K562 (cell line): ENCODE results near the gene TRIM31. TPM values are rescaled to one million over a fixed set of nuclear protein-coding genes. Genes with fewer than 3 reads are reported as not detected.
A peak's percentile ranks its signal among the peaks of the same experiment; 100 is the strongest.

Experiments
- BCL6 ChIP-seq: fragments of 250-450 bp; sonication (Bioruptor Pico); IDR thresholded peaks from 2 replicates; pipeline ENCODE4 v1.4.0; 2020
- BDP1 ChIP-seq: IDR thresholded peaks from 3 replicates; pipeline ENCODE4 v1.6.1; 2011; ENCODE audit not compliant: insufficient read length, insufficient read depth
- CREBBP ChIP-seq: IDR thresholded peaks from one replicate; pipeline ENCODE4 v1.6.1; 2012; ENCODE audit warnings: low read depth, mild to moderate bottlenecking, control low read depth, inconsistent platforms, low read length
- FOXA3 ChIP-seq, 2 experiments: fragments of 450-650 bp in 1 of 2; sonication (generic) in 1 of 2; formaldehyde crosslinking; IDR thresholded peaks in 1 of 2; conservative IDR thresholded peaks in 1 of 2; 2 replicates each; pipeline versions ENCODE4 v1.4.0 to v1.8.0; 2020 to 2022; ENCODE audit warnings: mild to moderate bottlenecking in 2 of 2, missing genetic modification reagents in 1 of 2
- HDAC2 ChIP-seq: fragments of 450-650 bp; IDR thresholded peaks from 2 replicates; pipeline ENCODE4 v1.6.1; 2016; ENCODE audit warnings: mild to moderate bottlenecking
- MXI1 ChIP-seq: IDR thresholded peaks from 2 replicates; pipeline ENCODE4 v1.6.1; 2011; ENCODE audit warnings: low read depth, mild to moderate bottlenecking, improper control_type of control experiment, low read length
- SPI1 ChIP-seq: IDR thresholded peaks from 2 replicates; pipeline ENCODE4 v1.6.1; 2011; ENCODE audit warnings: low read depth, low read length, control low read depth, borderline replicate concordance
- ZNF77 ChIP-seq: fragments of 250-450 bp; sonication (Bioruptor Pico); IDR thresholded peaks from 2 replicates; pipeline ENCODE4 v1.5.0; 2020
- polyA plus RNA-seq, 8 experiments: library from polyadenylated mRNA; depleted of rRNA in 4 of 8; stranded (reverse) in 5 of 8; unstranded in 3 of 8; fragments of >200 nt; fragmentation: Nextera tagmentation in 2 of 8; fragmentation: Illumina TruSeq in 1 of 8; extraction: Ambion mirVana in 2 of 8; extraction: Trizol in 1 of 8; gene quantifications; 2 replicates each; pipeline versions ENCODE4 v1.2.1 to v1.2.3, GENCODE V29; 2011 to 2014; ENCODE audit warnings: inconsistent platforms in 1 of 8, missing spikeins in 1 of 8
- total RNA-seq, 7 experiments: library from RNA; depleted of rRNA in 6 of 7; stranded (reverse); fragments of >200 nt in 6 of 7; fragmentation: Illumina TruSeq in 2 of 7; extraction: Trizol in 2 of 7; gene quantifications; 2 replicates each; pipeline versions ENCODE4 v1.2.1 to v1.2.3, GENCODE V29; 2011 to 2021; ENCODE audit warnings: low replicate concordance in 1 of 7
- TF ChIP-seq, protein P1 (sequence below), 2 experiments: fragments of 450-650 bp in 1 of 2; sonication (generic) in 1 of 2; formaldehyde crosslinking in 1 of 2; IDR thresholded peaks; 2 replicates each; pipeline versions ENCODE4 v1.7.1 to v1.9.0; 2016 to 2022; ENCODE audit warnings: inconsistent platforms in 1 of 2, mild to moderate bottlenecking in 1 of 2, missing genetic modification reagents in 1 of 2
- TF ChIP-seq, protein P2 (sequence below): fragments of 250-450 bp; sonication (Bioruptor Pico); IDR thresholded peaks from 2 replicates; pipeline ENCODE4 v1.4.0; 2020; ENCODE audit warnings: borderline replicate concordance
- TF ChIP-seq, protein P3 (sequence below): fragments of 450-650 bp; formaldehyde crosslinking; IDR thresholded peaks from 2 replicates; pipeline ENCODE4 v1.4.0; 2020; ENCODE audit warnings: mild to moderate bottlenecking, moderate library complexity

TRIM31 gene
- total and polyA plus RNA-seq, 9 of the 15 experiments (the other 6 are each of a cell fraction or from before 2014, with no cell fraction given), result not detected

DNA sequence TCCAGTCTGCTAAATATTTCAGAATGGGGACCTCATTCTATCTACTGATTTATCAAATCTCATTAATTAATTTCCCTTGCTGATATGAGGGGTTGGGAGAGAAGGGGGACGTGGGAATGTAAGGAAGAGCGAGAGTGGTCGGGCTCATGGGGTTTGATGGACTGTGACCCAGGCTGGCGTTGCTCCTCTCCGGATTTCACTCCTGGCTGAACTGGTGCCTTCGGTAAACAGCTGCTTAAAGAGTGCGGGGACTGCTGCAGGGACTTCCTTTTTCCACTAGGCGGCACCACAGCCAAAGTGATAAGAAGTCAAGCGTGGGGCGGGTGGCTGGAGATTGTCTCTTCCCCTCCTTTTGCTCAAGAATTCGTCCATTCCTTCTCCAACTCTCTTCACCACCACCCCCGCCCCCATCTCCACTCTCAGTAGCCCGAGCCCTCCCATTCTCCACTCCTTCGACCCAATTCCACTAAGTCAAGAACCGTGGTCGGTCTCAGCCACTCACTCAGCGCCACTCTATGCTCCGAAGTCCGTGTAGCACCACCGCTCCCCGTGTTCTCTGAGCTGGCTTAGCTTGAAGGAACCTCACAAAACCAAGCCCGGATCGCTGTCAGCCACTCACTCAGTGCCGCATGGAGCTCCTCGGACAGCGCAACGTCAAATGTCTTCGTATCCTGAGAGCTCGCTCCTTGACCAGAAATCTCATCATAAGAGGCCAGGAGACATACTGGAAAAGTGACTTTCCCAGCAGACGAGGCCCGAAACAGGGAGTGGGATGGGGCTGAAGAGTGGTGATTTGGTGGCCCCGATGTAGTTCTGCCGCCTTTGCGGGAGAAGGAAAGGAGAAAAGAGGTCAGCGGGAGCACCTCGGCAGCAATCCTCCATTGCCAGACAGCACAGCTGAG is 9.7 kb downstream of the TRIM31 start (continued):
- TF ChIP-seq, protein P1, sequence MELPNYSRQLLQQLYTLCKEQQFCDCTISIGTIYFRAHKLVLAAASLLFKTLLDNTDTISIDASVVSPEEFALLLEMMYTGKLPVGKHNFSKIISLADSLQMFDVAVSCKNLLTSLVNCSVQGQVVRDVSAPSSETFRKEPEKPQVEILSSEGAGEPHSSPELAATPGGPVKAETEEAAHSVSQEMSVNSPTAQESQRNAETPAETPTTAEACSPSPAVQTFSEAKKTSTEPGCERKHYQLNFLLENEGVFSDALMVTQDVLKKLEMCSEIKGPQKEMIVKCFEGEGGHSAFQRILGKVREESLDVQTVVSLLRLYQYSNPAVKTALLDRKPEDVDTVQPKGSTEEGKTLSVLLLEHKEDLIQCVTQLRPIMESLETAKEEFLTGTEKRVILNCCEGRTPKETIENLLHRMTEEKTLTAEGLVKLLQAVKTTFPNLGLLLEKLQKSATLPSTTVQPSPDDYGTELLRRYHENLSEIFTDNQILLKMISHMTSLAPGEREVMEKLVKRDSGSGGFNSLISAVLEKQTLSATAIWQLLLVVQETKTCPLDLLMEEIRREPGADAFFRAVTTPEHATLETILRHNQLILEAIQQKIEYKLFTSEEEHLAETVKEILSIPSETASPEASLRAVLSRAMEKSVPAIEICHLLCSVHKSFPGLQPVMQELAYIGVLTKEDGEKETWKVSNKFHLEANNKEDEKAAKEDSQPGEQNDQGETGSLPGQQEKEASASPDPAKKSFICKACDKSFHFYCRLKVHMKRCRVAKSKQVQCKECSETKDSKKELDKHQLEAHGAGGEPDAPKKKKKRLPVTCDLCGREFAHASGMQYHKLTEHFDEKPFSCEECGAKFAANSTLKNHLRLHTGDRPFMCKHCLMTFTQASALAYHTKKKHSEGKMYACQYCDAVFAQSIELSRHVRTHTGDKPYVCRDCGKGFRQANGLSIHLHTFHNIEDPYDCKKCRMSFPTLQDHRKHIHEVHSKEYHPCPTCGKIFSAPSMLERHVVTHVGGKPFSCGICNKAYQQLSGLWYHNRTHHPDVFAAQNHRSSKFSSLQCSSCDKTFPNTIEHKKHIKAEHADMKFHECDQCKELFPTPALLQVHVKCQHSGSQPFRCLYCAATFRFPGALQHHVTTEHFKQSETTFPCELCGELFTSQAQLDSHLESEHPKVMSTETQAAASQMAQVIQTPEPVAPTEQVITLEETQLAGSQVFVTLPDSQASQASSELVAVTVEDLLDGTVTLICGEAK (IDR thresholded peaks at IDR 0.05), result 0 out of 2 replicates have a peak, but pooled peaks have one; percentile 32
- TF ChIP-seq, protein P1 (CRISPR knock-in tag; IDR thresholded peaks at IDR 0.05), result no peak
- TF ChIP-seq BDP1 (no peak), SPI1 (peak; percentile 79), FOXA3 (CRISPR knock-in tag; conservative IDR thresholded peaks at IDR 0.05 in 1 of 2, IDR thresholded peaks at IDR 0.05 in 1 of 2) (peak; percentile 52 to 71; a peak in 3 of 4 replicates), CREBBP (no peak), HDAC2 (no peak), BCL6 (no peak), ZNF77 (no peak), MXI1 (no peak)
- TF ChIP-seq, protein P2, sequence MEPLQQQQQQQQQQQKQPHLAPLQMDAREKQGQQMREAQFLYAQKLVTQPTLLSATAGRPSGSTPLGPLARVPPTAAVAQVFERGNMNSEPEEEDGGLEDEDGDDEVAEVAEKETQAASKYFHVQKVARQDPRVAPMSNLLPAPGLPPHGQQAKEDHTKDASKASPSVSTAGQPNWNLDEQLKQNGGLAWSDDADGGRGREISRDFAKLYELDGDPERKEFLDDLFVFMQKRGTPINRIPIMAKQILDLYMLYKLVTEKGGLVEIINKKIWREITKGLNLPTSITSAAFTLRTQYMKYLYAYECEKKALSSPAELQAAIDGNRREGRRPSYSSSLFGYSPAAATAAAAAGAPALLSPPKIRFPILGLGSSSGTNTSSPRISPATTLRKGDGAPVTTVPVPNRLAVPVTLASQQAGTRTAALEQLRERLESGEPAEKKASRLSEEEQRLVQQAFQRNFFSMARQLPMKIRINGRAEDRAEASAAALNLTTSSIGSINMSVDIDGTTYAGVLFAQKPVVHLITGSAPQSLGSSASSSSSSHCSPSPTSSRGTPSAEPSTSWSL, result no peak
- TF ChIP-seq, protein P3, sequence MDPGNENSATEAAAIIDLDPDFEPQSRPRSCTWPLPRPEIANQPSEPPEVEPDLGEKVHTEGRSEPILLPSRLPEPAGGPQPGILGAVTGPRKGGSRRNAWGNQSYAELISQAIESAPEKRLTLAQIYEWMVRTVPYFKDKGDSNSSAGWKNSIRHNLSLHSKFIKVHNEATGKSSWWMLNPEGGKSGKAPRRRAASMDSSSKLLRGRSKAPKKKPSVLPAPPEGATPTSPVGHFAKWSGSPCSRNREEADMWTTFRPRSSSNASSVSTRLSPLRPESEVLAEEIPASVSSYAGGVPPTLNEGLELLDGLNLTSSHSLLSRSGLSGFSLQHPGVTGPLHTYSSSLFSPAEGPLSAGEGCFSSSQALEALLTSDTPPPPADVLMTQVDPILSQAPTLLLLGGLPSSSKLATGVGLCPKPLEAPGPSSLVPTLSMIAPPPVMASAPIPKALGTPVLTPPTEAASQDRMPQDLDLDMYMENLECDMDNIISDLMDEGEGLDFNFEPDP, result no peak
